Ectodermal cell (in vitro differentiated cells): ENCODE results near the gene WNT1.

ENCODE experiments used
- H3K27ac ChIP-seq: 2 replicates; pipeline ENCODE4 v1.7.0; 2013; ENCODE audit warnings: mild to moderate bottlenecking, low read depth, low read length; ENCODE audit not compliant: insufficient read depth, poor library complexity, severe bottlenecking
- H3K27me3 ChIP-seq: 2 replicates; pipeline ENCODE4 v1.7.0; 2013; ENCODE audit warnings: mild to moderate bottlenecking, low read length; ENCODE audit not compliant: insufficient read depth, control insufficient read depth, poor library complexity, severe bottlenecking
- H3K36me3 ChIP-seq: one replicate; pipeline ENCODE4 v1.7.0; 2013; ENCODE audit warnings: low read length; ENCODE audit not compliant: control insufficient read depth, insufficient read depth
- H3K4me1 ChIP-seq: one replicate; pipeline ENCODE4 v1.7.0; 2013; ENCODE audit warnings: low read length; ENCODE audit not compliant: control insufficient read depth, insufficient read depth
- H3K4me3 ChIP-seq: 2 replicates; pipeline ENCODE4 v1.7.0; 2013; ENCODE audit warnings: low read depth, low read length, control low read depth; ENCODE audit not compliant: insufficient read depth
- H3K9me3 ChIP-seq: 2 replicates; pipeline ENCODE4 v1.7.0; 2013; ENCODE audit warnings: mild to moderate bottlenecking, low read length, moderate library complexity; ENCODE audit not compliant: control insufficient read depth
- WGBS, 2 experiments: methylation state at CpG; one replicate each; pipeline ENCODE4 v1.1.7; 2013; ENCODE audit warnings: missing lambda C conversion rate in 2 of 2; 5-methylcytosine and 5-hydroxymethylcytosine counted together

Gene WNT1

DNA sequence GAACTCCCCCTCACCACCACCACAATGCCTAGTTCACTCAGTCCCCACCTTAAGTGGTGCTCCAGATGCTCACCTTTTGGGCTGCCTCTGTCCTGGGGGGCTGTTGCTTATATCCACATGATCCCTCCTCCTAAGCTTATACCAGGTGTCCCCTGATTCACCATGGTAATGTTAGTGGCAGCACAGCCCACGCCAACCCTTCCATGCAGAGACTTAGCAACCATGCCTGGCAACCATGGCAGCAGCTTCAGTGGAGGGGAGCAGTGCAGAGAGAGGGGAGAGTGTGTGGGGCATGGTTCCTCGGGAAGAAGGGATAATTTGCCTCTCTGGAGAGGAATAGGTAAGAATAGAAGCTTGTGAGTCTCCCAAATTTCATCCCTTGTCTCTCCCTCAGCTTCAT, 22.2 kb downstream of the WNT1 start:
- H3K4me3 ChIP-seq = no peak overlapping the region
- no peaks in the 10 kb centered on the region for H3K36me3 ChIP-seq
- H3K9me3 ChIP-seq = no peaks in the 10 kb centered on the region
- H3K4me1 ChIP-seq = peaks cover 26% of the 10 kb centered on the region
- WGBS, 2 experiments = 71 to 86% methylated on average over 2 of the region's 2 CpGs
- peaks cover 53% of the 10 kb centered on the region for H3K27me3 ChIP-seq
- H3K27ac ChIP-seq = no peak overlapping the region

DNA sequence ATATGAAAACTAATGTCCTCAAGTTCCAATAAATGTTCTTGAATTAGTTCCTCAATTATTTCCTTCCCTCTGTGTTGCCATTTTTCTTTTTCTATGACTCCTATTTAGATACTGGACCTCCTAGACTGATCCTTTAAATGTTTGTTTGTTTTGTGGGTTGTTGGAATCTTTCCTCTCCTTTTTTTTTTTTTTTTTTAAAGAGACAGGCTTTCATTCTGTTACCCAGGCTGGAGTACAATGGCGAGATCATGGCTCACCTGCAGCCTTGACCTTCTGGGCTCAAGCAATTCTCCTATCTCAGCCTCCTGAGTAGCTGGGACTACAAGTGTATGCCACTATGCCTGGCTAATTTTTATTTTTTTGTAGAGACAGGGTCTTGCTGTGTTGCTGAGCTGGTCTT, 30.8 kb downstream of the WNT1 start:
- Histone ChIP-seq H3K27me3 (no peaks in the 10 kb centered on the region), H3K9me3 (no peaks in the 10 kb centered on the region), H3K27ac (no peak overlapping the region), H3K36me3 (peaks cover 6% of the 10 kb centered on the region), H3K4me1 (no peaks in the 10 kb centered on the region), H3K4me3 (no peak overlapping the region)
- WGBS, 2 experiments = 76 to 96% methylated on average over 1 of the region's 1 CpG

DNA sequence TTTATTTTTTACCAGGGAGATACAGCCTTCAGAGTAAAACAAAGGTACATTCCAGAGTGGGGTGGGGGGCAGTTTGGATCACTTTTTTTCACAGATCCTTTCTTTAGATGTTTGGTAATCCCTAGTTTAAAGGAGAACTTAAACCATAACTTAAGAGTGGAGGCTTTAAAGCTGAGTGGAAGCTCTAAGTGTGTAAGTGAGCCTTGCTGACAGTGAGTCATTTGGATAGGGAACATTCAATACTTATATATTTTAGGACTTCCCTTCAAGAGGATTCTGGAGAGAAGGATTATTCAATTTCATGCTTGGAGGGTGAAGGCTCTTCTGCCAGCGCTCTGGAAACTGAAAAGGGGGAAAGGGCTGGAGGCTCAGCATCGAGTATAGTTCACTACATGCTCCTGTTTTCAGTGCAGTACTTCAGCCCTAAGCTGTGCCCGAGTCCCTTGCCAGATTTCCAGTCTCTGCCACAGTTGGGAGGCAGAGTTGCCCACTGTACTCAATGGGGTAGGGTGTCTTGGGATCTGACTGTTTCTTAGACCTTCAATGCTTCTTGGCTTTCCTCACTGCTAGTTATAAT, 32.1 kb downstream of the WNT1 start:
- WGBS, 2 experiments = 88 to 90% methylated on average over 3 of the region's 3 CpGs
- H3K4me1 ChIP-seq = no peaks in the 10 kb centered on the region
- H3K4me3 ChIP-seq = no peak overlapping the region
- H3K36me3 ChIP-seq = peaks cover 6% of the 10 kb centered on the region
- no peaks in the 10 kb centered on the region for H3K9me3 ChIP-seq
- H3K27ac ChIP-seq = no peak overlapping the region
- H3K27me3 ChIP-seq = no peaks in the 10 kb centered on the region

DNA sequence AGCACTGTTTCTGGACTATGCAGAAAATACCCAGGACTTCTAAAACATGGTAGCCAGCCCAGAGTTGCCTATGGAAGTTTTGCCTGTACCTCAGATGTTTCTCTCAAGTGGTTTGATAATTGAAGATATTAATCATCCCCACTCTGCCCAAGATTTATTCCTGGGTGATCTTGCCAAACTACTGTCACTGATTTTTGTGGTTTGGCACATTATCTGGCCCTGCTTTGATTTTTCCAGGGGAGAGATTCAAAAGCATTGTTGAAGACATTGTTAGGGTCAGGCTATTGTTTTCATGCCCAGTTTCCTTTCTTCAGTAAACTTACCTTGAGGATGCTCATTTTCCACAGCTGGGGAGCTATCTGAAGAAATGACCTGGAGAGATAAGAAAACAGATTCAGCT, 34.6 kb downstream of the WNT1 start:
- peaks cover 6% of the 10 kb centered on the region for H3K36me3 ChIP-seq
- peaks cover 4% of the 10 kb centered on the region for H3K4me1 ChIP-seq
- H3K27me3 ChIP-seq = no peaks in the 10 kb centered on the region
- H3K4me3 ChIP-seq = no peak overlapping the region
- no peaks in the 10 kb centered on the region for H3K9me3 ChIP-seq
- H3K27ac ChIP-seq = no peak overlapping the region

DNA sequence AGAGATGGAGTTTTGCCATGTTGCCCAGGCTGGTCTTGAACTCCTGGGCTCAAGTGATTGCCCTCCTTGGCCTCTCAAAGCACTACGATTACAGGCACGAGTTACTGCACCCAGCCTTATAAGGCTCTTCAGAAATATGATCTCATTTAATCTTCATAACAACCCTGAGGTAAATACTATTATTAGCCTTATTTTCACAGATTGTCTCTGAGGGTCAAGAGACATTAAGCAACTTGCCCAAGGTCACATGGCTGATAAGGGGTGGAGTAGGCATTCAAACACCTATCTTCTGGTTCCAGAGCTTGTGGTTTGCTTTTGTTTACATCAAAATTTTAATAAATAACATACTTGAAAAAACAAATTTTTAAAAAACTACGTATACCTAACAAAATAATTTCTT, 35.3 kb downstream of the WNT1 start:
- H3K36me3 ChIP-seq = peaks cover 6% of the 10 kb centered on the region
- WGBS, 2 experiments = 89 to 96% methylated on average over 2 of the region's 3 CpGs
- H3K27me3 ChIP-seq = no peaks in the 10 kb centered on the region
- no peak overlapping the region for H3K4me3 ChIP-seq
- H3K4me1 ChIP-seq = peaks cover 7% of the 10 kb centered on the region
- H3K27ac ChIP-seq = no peak overlapping the region
- no peaks in the 10 kb centered on the region for H3K9me3 ChIP-seq

DNA sequence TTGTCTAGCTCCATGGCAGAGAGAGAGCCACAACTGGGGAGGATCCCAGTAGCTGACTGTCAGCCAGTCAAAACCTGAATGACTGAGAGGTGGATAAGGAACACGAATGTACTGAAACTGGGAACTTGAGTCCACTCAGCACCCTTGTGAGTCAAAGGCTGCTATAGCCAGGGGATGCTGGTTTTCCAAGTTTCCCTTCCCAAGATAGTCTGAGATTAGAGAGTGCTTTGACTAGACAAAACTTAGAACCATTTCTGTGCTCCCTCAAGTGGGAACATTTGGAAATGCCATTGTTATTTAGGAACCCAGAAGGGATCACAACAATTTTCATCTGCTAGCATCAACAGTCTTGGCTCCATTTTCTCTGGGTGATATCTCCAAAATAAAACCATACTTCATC, 36.4 kb downstream of the WNT1 start:
- H3K27ac ChIP-seq = no peak overlapping the region
- H3K36me3 ChIP-seq = peaks cover 6% of the 10 kb centered on the region
- 68 to 77% methylated on average over 1 of the region's 1 CpG for WGBS, 2 experiments
- no peaks in the 10 kb centered on the region for H3K9me3 ChIP-seq
- no peaks in the 10 kb centered on the region for H3K27me3 ChIP-seq
- peaks cover 7% of the 10 kb centered on the region for H3K4me1 ChIP-seq
- H3K4me3 ChIP-seq = no peak overlapping the region

DNA sequence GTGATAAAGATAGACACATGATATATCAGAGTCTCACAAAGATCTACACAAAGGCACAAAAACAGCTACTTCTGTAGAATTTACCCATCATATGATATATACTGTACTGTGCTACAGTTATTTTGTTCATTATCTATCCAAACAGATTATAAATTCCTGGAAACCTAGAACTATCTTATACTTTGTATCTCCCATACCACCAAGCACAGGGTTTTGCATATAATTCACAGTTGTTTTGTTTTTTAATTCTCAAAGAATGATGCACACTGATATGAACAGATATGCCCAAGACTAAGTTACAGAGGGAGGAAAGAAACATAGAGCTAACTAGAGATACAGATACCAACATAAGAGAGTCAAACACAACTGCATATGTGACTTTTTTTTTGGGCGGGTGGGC, 37.1 kb downstream of the WNT1 start:
- H3K36me3 ChIP-seq = peaks cover 6% of the 10 kb centered on the region
- H3K9me3 ChIP-seq = no peaks in the 10 kb centered on the region
- H3K4me3 ChIP-seq = no peak overlapping the region
- 90 to 95% methylated on average over 1 of the region's 1 CpG for WGBS, 2 experiments
- H3K27me3 ChIP-seq = no peaks in the 10 kb centered on the region
- H3K4me1 ChIP-seq = peaks cover 7% of the 10 kb centered on the region
- H3K27ac ChIP-seq = no peak overlapping the region

DNA sequence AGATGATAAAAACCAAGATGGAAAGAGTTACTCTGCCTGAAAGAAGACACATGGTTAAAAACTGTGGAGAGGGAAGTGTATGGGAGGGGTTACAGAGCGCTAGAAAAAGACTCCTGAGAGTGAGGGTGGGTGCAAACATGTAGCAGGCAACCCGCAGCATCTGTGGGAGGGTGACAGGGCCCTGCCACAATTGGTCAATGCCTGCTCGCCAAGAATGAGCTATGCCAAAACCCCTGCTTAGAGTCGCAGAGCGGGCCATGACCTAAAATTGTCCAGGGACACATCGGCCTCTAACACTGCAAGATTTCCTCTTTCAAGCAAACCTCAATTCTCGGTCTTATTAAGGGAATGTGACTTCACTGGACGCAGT, 39.8 kb downstream of the WNT1 start:
- 16 to 21% methylated on average over 8 of the region's 8 CpGs for WGBS, 2 experiments
- Histone ChIP-seq H3K36me3 (peaks cover 14% of the 10 kb centered on the region), H3K4me1 (peaks cover 7% of the 10 kb centered on the region), H3K9me3 (no peaks in the 10 kb centered on the region), H3K27me3 (no peaks in the 10 kb centered on the region), H3K27ac (peak overlapping the region; percentile 96), H3K4me3 (peak overlapping the region; percentile 79)

DNA sequence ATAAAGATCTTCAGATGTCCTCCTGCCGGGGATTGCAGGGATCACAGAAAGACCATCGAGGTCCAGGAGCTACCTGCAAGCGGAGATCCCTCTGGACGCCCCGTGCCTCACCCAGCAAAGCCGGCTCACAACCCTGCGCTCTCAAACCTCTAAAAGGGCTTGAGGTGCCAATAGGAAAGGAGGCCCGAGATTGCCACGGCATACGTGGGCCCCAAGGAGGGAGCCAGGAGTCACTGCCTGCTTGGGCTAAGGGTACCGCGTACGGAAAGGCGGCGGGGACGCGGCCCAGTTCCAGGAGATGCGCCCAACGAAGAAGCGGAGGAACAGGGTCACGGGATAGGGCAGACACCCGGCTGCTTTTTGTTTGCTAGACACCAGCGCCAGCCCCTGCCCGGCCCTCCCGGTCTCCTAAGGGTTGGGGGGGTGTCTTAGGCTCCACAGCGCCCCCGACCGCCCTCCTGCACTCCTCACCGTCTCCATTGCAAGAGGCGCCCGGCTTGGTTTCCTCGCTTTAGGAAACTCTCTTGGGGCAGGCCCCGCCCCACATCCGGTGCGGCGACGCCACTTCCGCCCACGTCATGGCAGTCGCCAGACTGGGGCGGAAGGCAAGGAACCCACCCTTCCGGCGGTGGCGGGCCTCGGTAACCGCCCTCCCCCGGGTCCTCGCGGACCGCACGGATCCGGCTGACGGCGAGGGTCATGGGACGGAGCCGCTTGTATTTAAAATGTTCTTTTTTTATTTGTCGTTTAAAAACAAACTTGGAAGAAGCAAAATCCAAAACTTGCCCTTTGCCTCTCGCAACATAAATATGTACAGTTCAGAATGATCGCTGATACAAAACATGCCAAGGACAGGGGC, 40.4 kb downstream of the WNT1 start, which contains the start of gene PRKAG1:
PRKAG1 (minus strand) TSS at position 516 of the 859 bp plus-strand sequence; CDS start at position 480, 36 bp downstream.
- H3K4me1 ChIP-seq = peaks cover 7% of the 10 kb centered on the region
- 1 to 2% methylated on average over 59 of the region's 59 CpGs for WGBS, 2 experiments
- no peaks in the 10 kb centered on the region for H3K9me3 ChIP-seq
- peak within 1 kb of the TSS; percentile 96 for H3K27ac ChIP-seq
- H3K27me3 ChIP-seq = no peaks in the 10 kb centered on the region
- peaks cover 17% of the 10 kb centered on the region for H3K36me3 ChIP-seq
- H3K4me3 ChIP-seq = peak within 1 kb of the TSS; percentile 79

DNA sequence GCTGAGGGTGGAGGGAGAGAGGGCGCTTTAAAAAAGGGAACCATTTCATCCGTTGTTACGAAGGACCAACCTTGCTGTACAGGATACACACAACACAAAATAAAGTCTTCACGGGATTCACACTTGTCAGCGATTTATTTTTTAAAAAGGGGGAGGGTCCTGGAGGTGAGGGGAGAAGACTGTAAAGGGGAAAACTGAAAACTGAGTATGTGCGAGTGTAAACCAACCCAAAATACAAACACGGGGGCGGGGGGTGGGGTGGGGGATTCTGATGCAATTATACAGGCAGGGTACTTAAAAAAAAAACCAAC, 41.0 kb downstream of the WNT1 start:
- Histone ChIP-seq H3K4me3 (peak overlapping the region; percentile 79), H3K27ac (peak overlapping the region; percentile 96), H3K27me3 (no peaks in the 10 kb centered on the region), H3K4me1 (peaks cover 7% of the 10 kb centered on the region), H3K36me3 (peaks cover 21% of the 10 kb centered on the region), H3K9me3 (no peaks in the 10 kb centered on the region)
- WGBS, 2 experiments = 11 to 24% methylated on average over 3 to 8 of the region's 8 CpGs
